Endodermal cell (in vitro differentiated cells): ENCODE data around the gene RPS16. TPM values are rescaled to one million over a fixed set of nuclear protein-coding genes. Genes with fewer than 3 reads are reported as not detected.
A peak's percentile ranks its signal among the peaks of the same experiment; 100 is the strongest.

Experiments
- DNase-seq: peaks from one replicate; pipeline ENCODE4 v3.0.0-alpha.2; 2017
- H3K27ac ChIP-seq: 2 replicates; pipeline ENCODE4 v1.5.1; 2013; ENCODE audit warnings: mild to moderate bottlenecking, low read depth, low read length, moderate library complexity
- H3K27me3 ChIP-seq: 2 replicates; pipeline ENCODE4 v1.6.1; 2013; ENCODE audit warnings: mild to moderate bottlenecking, low read length, moderate library complexity; ENCODE audit not compliant: insufficient read depth, control insufficient read depth, poor library complexity, severe bottlenecking
- H3K36me3 ChIP-seq: 2 replicates; pipeline ENCODE4 v1.7.0; 2013; ENCODE audit warnings: mild to moderate bottlenecking, low read length, moderate library complexity; ENCODE audit not compliant: control insufficient read depth, insufficient read depth
- H3K4me1 ChIP-seq: one replicate; pipeline ENCODE4 v1.7.0; 2013; ENCODE audit warnings: low read length; ENCODE audit not compliant: control insufficient read depth, insufficient read depth
- H3K4me3 ChIP-seq: 2 replicates; pipeline ENCODE4 v1.5.1; 2013; ENCODE audit warnings: mild to moderate bottlenecking, low read length, moderate library complexity
- H3K9ac ChIP-seq: 2 replicates; pipeline ENCODE4 v1.6.1; 2013; ENCODE audit warnings: mild to moderate bottlenecking, low read length, moderate library complexity; ENCODE audit not compliant: poor library complexity, severe bottlenecking; ENCODE audit errors: extremely low read depth
- H3K9me3 ChIP-seq: 2 replicates; pipeline ENCODE4 v1.6.1; 2013; ENCODE audit warnings: mild to moderate bottlenecking, low read length, moderate library complexity; ENCODE audit not compliant: control insufficient read depth
- H3K27ac Mint-ChIP-seq: 2 replicates; pipeline ENCODE4 v1.8.0; 2020; ENCODE audit warnings: mixed read lengths
- H3K27me3 Mint-ChIP-seq: 2 replicates; pipeline ENCODE4 v1.8.0; 2021; ENCODE audit warnings: mild to moderate bottlenecking, mixed read lengths; ENCODE audit not compliant: insufficient read depth
- H3K36me3 Mint-ChIP-seq: 2 replicates; pipeline ENCODE4 v1.8.0; 2020; ENCODE audit warnings: low read depth, mixed read lengths
- H3K4me1 Mint-ChIP-seq: 2 replicates; pipeline ENCODE4 v1.8.0; 2020; ENCODE audit warnings: mixed read lengths
- H3K4me3 Mint-ChIP-seq: 2 replicates; pipeline ENCODE4 v1.8.0; 2020; ENCODE audit warnings: mild to moderate bottlenecking, moderate library complexity, mixed read lengths
- H3K9me3 Mint-ChIP-seq: 2 replicates; pipeline ENCODE4 v1.8.0; 2020; ENCODE audit warnings: mild to moderate bottlenecking, mixed read lengths
- CTCF ChIP-seq: fragments of 200-600 bp; sonication (generic); conservative IDR thresholded peaks from 2 replicates; pipeline ENCODE4 v1.5.0; 2021; ENCODE audit warnings: antibody characterized with exemption, mild to moderate bottlenecking
- WGBS, 2 experiments: methylation state at CpG; one replicate each; pipeline versions ENCODE4 v1.1.5 to v1.1.7; 2013; ENCODE audit warnings: missing lambda C conversion rate in 2 of 2, mixed read lengths in 1 of 2; ENCODE audit not compliant: insufficient coverage in 1 of 2, insufficient read length in 1 of 2; 5-methylcytosine and 5-hydroxymethylcytosine counted together
- total RNA-seq, 2 donors: library from RNA; stranded (reverse); fragmentation: NEBNext Ultra II Directional in 1 of 2; extraction: Animal tissue kit (Norgen Biotek cat#: 25700) in 1 of 2; gene quantifications; 2 replicates in 1 of 2; 3 replicates in 1 of 2; pipeline ENCODE4 v1.2.1, GENCODE V29; 2021

Gene RPS16
- total RNA-seq, 2 donors from 2014 or later = 1,674 to 1,990 TPM

- 26 to 66% methylated on average over 7 to 21 of the region's 22 CpGs for WGBS, 2 experiments
- H3K4me1 ChIP-seq = peaks cover 20% of the 10 kb centered on the region
- H3K4me3 Mint-ChIP-seq = peak overlapping the region; percentile 91
- H3K4me3 ChIP-seq = peak overlapping the region; percentile 74
- no peak overlapping the region for H3K27ac ChIP-seq
- no peaks in the 10 kb centered on the region for H3K9me3 Mint-ChIP-seq
- no peaks in the 10 kb centered on the region for H3K9me3 ChIP-seq
- no peak overlapping the region for H3K9ac ChIP-seq
- peaks cover 4% of the 10 kb centered on the region for H3K36me3 ChIP-seq
- peaks cover 10% of the 10 kb centered on the region for H3K36me3 Mint-ChIP-seq
- H3K4me1 Mint-ChIP-seq = peaks cover 42% of the 10 kb centered on the region
- no peaks in the 10 kb centered on the region for H3K27me3 Mint-ChIP-seq
- no peaks in the 10 kb centered on the region for H3K27me3 ChIP-seq
- TF ChIP-seq CTCF = no peak
- DNase-seq = peak; percentile 66
- peak overlapping the region; percentile 95 for H3K27ac Mint-ChIP-seq
Observed at GRCh38 chr19:39405958-39406655, 29.6 kb downstream of the RPS16 start.

DNA sequence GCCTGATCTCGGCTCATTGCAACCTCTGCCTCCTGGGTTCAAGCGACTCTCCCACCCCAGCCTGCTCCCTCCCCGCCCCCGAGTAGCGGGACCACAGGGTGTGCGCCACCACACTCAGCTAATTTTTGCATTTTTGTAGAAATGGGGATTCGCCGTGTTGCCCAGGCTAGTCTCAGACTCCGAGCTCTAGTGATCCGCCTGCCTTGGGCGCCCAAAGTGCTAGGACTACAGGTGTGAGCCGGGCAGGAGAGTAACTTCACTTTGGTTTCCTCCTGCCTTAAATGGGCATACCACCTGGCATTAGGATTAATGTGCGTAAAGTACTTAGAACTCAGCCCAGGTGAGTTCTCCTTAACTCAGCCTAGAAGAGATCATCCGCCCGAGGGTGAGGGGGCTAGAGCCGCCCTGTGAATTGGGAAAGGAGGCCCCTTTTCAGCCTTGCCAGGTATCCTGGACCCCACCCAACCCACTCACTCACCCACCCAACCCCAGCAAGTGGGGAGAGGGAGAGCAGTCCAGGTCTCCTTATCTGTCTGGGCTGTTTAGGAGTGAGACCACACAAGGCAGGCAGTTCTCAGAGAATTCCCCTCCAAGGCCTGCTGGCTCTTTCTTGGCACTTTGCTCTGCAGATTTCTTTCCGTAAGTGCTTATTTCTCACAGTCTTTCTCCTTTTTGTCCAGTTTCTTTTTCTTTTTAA is 30.3 kb downstream of the RPS16 start:
- Histone ChIP-seq H3K27me3 (no peaks in the 10 kb centered on the region), H3K36me3 (peaks cover 4% of the 10 kb centered on the region), H3K4me1 (peaks cover 24% of the 10 kb centered on the region), H3K9ac (no peak overlapping the region), H3K9me3 (no peaks in the 10 kb centered on the region), H3K27ac (no peak overlapping the region), H3K4me3 (no peak overlapping the region)
- Mint-ChIP-seq H3K36me3 (peaks cover 10% of the 10 kb centered on the region), H3K4me3 (peak overlapping the region; percentile 91), H3K27me3 (no peaks in the 10 kb centered on the region), H3K9me3 (no peaks in the 10 kb centered on the region), H3K27ac (peak overlapping the region; percentile 30), H3K4me1 (peaks cover 38% of the 10 kb centered on the region)
- 93 to 97% methylated on average over 13 to 17 of the region's 17 CpGs for WGBS, 2 experiments
- TF ChIP-seq CTCF = no peak
- DNase-seq = no peak

- Histone ChIP-seq H3K9ac (peak overlapping the region; percentile 80), H3K4me1 (peaks cover 24% of the 10 kb centered on the region), H3K4me3 (peak overlapping the region; percentile 76), H3K36me3 (peaks cover 7% of the 10 kb centered on the region), H3K27me3 (no peaks in the 10 kb centered on the region), H3K9me3 (no peaks in the 10 kb centered on the region), H3K27ac (peak overlapping the region; percentile 96)
- Mint-ChIP-seq H3K27me3 (no peaks in the 10 kb centered on the region), H3K4me1 (peaks cover 47% of the 10 kb centered on the region), H3K9me3 (no peaks in the 10 kb centered on the region), H3K4me3 (peak overlapping the region; percentile 73), H3K27ac (peak overlapping the region; percentile 100), H3K36me3 (peaks cover 17% of the 10 kb centered on the region)
- peak; percentile 92 for DNase-seq
- WGBS, 2 experiments = 10% methylated on average over 20 to 43 of the region's 43 CpGs
- no peak for TF ChIP-seq CTCF
Observed at GRCh38 chr19:39403331-39404312, 32.1 kb downstream of the RPS16 start.
